Ectodermal cell (in vitro differentiated cells): Measurements from ENCODE around the gene PRSS56.

ENCODE experiments used
- H3K27ac ChIP-seq: 2 replicates; pipeline ENCODE4 v1.7.0; 2013; ENCODE audit warnings: mild to moderate bottlenecking, low read depth, low read length; ENCODE audit not compliant: insufficient read depth, poor library complexity, severe bottlenecking
- H3K27me3 ChIP-seq: 2 replicates; pipeline ENCODE4 v1.7.0; 2013; ENCODE audit warnings: mild to moderate bottlenecking, low read length; ENCODE audit not compliant: insufficient read depth, control insufficient read depth, poor library complexity, severe bottlenecking
- H3K36me3 ChIP-seq: one replicate; pipeline ENCODE4 v1.7.0; 2013; ENCODE audit warnings: low read length; ENCODE audit not compliant: control insufficient read depth, insufficient read depth
- H3K4me1 ChIP-seq: one replicate; pipeline ENCODE4 v1.7.0; 2013; ENCODE audit warnings: low read length; ENCODE audit not compliant: control insufficient read depth, insufficient read depth
- H3K4me3 ChIP-seq: 2 replicates; pipeline ENCODE4 v1.7.0; 2013; ENCODE audit warnings: low read depth, low read length, control low read depth; ENCODE audit not compliant: insufficient read depth
- H3K9me3 ChIP-seq: 2 replicates; pipeline ENCODE4 v1.7.0; 2013; ENCODE audit warnings: mild to moderate bottlenecking, low read length, moderate library complexity; ENCODE audit not compliant: control insufficient read depth
- WGBS, 2 experiments: methylation state at CpG; one replicate each; pipeline ENCODE4 v1.1.7; 2013; ENCODE audit warnings: missing lambda C conversion rate in 2 of 2; 5-methylcytosine and 5-hydroxymethylcytosine counted together

The PRSS56 gene

DNA sequence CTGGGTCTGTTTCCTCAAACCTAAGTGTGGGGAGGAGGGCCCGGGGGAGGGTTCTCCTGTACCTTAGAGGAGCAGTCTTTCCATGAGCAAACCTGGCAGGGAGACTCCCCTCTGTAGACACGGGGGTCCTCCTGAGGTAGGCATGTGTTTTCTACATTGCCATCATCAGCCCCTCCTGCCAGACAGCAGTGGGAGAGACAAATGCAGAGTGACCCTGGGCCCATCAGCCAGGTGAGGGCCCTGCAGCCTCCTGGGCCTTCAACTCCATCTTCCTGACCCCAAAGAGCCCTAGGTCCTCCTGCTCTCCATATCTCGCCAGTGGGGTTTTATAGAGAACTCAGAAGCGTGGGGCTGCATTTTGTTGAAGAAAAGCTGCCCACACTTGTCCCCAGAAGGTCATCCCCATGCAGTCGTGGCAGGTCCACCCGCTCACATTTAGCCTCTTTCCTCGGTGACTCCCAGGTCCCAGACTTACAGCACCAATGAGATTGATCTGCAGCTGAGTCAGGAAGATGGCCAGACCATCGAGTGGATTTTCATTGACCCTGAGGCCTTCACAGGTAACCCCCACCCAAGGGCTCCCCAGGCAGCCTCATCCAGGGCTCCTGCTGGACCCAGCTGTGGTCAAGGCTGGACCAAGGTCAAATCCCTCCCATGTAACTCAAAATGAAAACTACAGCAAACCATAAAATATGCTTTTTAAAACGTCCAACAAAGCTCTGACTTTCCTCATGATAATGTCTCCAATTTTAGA lies 21.9 kb downstream of the PRSS56 start:
- WGBS, 2 experiments = 80 to 83% methylated on average over 9 of the region's 9 CpGs
- Histone ChIP-seq H3K9me3 (no peaks in the 10 kb centered on the region), H3K27me3 (no peaks in the 10 kb centered on the region), H3K4me3 (no peak overlapping the region), H3K36me3 (peaks cover 7% of the 10 kb centered on the region), H3K4me1 (peaks cover 14% of the 10 kb centered on the region), H3K27ac (no peak overlapping the region)

DNA sequence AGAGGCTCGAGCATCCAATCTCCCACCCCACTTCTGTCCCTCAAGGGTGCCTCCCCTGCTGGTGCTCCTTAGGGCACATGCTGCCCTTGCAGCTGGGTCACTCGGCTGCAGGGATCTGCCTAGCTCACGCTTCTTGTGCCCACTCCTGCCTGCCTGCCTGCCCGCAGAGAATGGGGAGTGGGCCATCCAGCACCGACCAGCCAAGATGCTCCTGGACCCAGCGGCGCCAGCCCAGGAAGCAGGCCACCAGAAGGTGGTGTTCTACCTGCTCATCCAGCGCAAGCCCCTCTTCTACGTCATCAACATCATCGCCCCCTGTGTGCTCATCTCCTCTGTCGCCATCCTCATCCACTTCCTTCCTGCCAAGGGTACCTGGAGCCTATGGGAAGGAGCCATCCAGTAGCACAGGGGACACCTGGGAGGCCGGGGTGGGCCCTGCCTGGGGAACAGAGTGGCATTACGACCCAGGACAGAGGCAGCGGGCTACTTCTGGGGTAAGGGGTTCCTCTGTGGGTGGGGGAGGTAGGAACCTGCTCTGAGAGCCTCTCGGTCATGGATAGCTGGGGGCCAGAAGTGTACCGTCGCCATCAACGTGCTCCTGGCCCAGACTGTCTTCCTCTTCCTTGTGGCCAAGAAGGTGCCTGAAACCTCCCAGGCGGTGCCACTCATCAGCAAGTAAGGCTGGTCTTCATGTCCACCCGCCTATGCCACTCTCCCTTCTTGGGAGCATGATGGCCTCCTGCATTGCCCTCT lies 22.7 kb downstream of the PRSS56 start:
- Histone ChIP-seq H3K36me3 (peaks cover 11% of the 10 kb centered on the region), H3K27ac (no peak overlapping the region), H3K4me3 (no peak overlapping the region), H3K27me3 (no peaks in the 10 kb centered on the region), H3K4me1 (peaks cover 14% of the 10 kb centered on the region), H3K9me3 (no peaks in the 10 kb centered on the region)
- 95% methylated on average over 20 of the region's 20 CpGs for WGBS, 2 experiments

DNA sequence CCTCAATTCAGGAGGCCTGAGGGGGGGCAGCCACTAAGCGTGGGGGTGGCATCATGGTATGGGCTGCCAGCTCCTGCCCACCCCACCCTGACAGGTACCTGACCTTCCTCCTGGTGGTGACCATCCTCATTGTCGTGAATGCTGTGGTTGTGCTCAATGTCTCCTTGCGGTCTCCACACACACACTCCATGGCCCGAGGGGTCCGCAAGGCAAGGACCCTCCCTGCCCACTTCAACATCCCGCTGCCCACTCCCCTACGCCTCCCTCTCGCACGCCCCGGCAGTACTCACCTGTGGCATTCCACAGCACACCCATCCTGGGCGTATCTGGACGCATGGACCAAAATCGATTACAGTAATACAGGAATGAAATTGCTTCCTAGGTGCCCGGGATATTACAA lies 23.3 kb downstream of the PRSS56 start:
- peaks cover 11% of the 10 kb centered on the region for H3K36me3 ChIP-seq
- H3K4me3 ChIP-seq = no peak overlapping the region
- 89% methylated on average over 14 of the region's 14 CpGs for WGBS, 2 experiments
- H3K27ac ChIP-seq = no peak overlapping the region
- peaks cover 14% of the 10 kb centered on the region for H3K4me1 ChIP-seq
- H3K9me3 ChIP-seq = no peaks in the 10 kb centered on the region
- H3K27me3 ChIP-seq = no peaks in the 10 kb centered on the region

DNA sequence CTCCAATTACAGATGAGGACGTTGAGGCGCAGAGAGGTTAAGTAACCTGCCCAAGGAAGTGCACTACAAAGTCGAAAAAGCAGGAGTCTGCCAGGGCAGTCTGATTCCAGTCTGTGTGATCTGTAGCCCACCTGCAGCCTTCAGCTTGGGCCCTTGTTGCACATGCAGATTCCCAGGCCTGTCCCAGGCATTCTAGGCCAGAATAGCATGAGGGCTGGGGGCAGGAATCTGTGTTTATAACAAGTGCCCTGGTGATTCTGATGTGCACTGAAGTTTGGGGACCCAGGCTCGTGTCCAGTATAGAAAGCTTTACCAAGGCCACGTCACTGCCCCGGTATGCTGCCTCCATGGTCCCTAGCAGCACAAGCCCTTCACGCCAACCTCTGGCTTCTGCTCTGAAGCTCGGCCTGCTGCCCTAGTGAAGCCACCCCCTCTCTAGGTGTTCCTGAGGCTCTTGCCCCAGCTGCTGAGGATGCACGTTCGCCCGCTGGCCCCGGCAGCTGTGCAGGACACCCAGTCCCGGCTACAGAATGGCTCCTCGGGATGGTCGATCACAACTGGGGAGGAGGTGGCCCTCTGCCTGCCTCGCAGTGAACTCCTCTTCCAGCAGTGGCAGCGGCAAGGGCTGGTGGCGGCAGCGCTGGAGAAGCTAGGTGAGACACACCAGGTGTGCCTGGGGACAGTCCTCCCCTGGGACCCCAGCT lies 23.9 kb downstream of the PRSS56 start:
- H3K27ac ChIP-seq = no peak overlapping the region
- peaks cover 11% of the 10 kb centered on the region for H3K36me3 ChIP-seq
- H3K9me3 ChIP-seq = no peaks in the 10 kb centered on the region
- peaks cover 11% of the 10 kb centered on the region for H3K4me1 ChIP-seq
- WGBS, 2 experiments = 95 to 96% methylated on average over 19 of the region's 19 CpGs
- no peaks in the 10 kb centered on the region for H3K27me3 ChIP-seq
- no peak overlapping the region for H3K4me3 ChIP-seq

DNA sequence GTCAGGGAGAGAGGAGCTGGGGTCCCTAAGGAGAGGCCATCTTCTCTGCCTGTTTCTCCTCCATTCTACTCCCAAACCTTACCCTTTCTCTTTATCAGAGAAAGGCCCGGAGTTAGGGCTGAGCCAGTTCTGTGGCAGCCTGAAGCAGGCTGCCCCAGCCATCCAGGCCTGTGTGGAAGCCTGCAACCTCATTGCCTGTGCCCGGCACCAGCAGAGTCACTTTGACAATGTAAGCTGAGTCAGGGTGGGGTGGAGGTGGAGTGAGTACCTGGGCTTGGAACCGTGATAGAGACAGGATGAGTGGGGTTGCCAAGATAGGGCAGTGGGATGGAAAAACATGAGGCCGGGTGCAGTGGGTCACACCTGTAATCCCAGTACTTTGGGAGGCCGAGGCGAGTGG lies 24.5 kb downstream of the PRSS56 start:
- peaks cover 11% of the 10 kb centered on the region for H3K36me3 ChIP-seq
- peaks cover 6% of the 10 kb centered on the region for H3K4me1 ChIP-seq
- WGBS, 2 experiments = 93 to 97% methylated on average over 6 of the region's 6 CpGs
- no peak overlapping the region for H3K4me3 ChIP-seq
- H3K9me3 ChIP-seq = no peaks in the 10 kb centered on the region
- H3K27me3 ChIP-seq = no peaks in the 10 kb centered on the region
- no peak overlapping the region for H3K27ac ChIP-seq

DNA sequence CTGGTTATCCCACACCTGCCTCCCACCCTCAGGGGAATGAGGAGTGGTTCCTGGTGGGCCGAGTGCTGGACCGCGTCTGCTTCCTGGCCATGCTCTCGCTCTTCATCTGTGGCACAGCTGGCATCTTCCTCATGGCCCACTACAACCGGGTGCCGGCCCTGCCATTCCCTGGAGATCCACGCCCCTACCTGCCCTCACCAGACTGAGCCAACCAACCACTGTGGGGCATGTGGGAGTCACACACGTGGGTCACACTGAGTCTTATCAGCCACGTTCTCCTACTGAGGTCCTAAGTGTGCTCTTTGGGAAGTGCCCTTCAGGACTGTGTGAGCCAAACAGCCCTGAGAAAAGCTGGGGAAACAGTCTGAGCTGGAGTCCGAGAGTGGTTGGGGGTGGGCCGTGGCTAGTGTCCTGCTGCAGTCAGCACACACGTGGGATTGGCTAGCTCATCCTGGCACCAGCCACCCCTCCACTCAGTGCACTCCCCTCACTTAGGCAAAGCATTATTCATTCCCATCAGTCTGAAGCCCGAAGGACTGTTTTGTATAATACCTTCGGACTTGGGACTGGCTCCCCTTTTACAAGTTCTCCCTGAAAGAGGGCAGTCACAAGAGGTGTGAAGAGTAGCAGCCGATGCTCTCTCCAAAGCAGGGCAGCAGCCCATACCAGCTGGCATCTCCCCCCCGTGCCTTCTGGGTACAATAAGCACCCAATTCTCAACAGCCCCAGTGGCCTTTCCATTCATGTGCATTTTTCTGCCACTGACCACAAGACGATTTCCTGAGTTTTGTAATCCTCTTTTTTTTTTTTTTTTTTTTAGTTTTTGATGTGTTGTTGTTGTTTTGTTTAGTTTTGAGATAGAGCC lies 25.6 kb downstream of the PRSS56 start:
- Histone ChIP-seq H3K9me3 (no peaks in the 10 kb centered on the region), H3K4me1 (no peaks in the 10 kb centered on the region), H3K27me3 (no peaks in the 10 kb centered on the region), H3K4me3 (no peak overlapping the region), H3K36me3 (peaks cover 11% of the 10 kb centered on the region), H3K27ac (no peak overlapping the region)
- WGBS, 2 experiments = 93 to 94% methylated on average over 17 of the region's 17 CpGs

DNA sequence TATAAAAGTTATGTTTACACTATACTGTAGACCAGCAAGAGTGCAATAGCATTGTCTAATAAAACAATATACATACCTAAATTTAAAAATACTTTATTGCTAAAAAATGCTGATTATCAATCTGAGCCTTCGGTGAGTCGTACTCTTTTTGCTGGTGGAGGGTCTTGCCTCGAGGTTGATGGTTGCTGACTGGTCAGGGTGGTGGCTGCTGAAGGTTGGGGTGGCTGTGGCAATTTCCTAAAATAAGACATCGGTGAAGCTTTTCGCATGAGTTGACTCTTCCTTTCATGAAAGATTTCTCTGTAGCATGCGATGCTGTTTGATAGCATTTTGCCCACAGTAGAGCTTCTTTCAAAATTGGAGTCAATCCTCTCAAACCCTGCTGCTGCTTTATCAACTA lies 27.8 kb downstream of the PRSS56 start:
- Histone ChIP-seq H3K4me1 (peaks cover 10% of the 10 kb centered on the region), H3K27ac (no peak overlapping the region), H3K9me3 (no peaks in the 10 kb centered on the region), H3K27me3 (no peaks in the 10 kb centered on the region), H3K4me3 (no peak overlapping the region), H3K36me3 (peaks cover 11% of the 10 kb centered on the region)
- 96 to 97% methylated on average over 6 of the region's 6 CpGs for WGBS, 2 experiments

DNA sequence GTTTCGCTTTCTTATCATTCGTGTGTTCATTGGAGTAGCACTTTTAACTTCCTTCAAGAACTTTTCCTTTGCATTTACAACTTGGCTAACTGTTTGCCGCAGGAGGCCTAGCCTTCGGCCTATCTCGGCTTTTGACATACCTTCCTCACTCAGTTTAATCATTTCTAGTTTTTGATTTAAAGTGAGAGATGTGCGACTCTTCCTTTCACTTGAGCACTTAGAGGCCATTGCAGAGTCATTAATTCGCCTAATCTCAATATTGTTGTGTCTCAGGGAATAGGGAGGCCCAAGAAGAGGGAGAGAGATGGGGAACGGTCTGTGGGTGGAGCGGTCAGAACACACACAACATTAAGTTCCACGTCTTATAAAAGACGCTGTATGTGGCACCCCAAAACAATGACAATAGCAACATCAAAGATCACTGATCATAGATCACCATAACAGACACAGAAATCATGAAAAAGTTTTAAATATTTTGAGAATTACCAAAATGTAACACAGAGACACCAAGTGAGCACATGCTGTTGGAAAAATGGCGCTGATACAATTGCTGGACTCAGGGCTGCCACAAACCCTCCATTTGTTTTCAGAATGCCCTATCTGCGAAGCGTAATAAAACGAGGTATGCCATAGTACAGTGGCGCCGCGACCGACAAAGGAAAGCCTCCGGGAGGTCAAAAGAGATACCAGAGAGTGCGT lies 29.6 kb downstream of the PRSS56 start:
- Histone ChIP-seq H3K27me3 (no peaks in the 10 kb centered on the region), H3K36me3 (peaks cover 11% of the 10 kb centered on the region), H3K4me3 (peak overlapping the region; percentile 91), H3K27ac (peak overlapping the region; percentile 92), H3K4me1 (peaks cover 10% of the 10 kb centered on the region), H3K9me3 (no peaks in the 10 kb centered on the region)
- 34 to 35% methylated on average over 19 to 20 of the region's 21 CpGs for WGBS, 2 experiments
